GM12872 (cell line): ENCODE measurements around the gene PYHIN1.

ENCODE experiments used
- CTCF ChIP-seq: IDR thresholded peaks from 3 replicates; pipeline ENCODE4 v1.5.1; 2011; ENCODE audit warnings: low read depth, mild to moderate bottlenecking, low read length, moderate library complexity; ENCODE audit not compliant: insufficient read depth

PYHIN1 gene

GRCh38 chr1:158932171-158932570, 819 bp downstream of the PYHIN1 start:
- no peak for TF ChIP-seq CTCF

GRCh38 chr1:158933621-158934020, 2.3 kb downstream of the PYHIN1 start:
- TF ChIP-seq CTCF = no peak

GRCh38 chr1:158939180-158939579, 7.8 kb downstream of the PYHIN1 start:
- TF ChIP-seq CTCF = no peak

GRCh38 chr1:158941317-158941716, 10.0 kb downstream of the PYHIN1 start:
- TF ChIP-seq CTCF = no peak

- no peak for TF ChIP-seq CTCF
These were observed 11.1 kb downstream of the PYHIN1 start for GRCh38 chr1:158942490-158942889.

- no peak for TF ChIP-seq CTCF
These were observed 11.7 kb downstream of the PYHIN1 start for GRCh38 chr1:158943059-158943458.

GRCh38 chr1:158945061-158945460, 13.7 kb downstream of the PYHIN1 start:
- no peak for TF ChIP-seq CTCF

GRCh38 chr1:158946785-158947184, 15.4 kb downstream of the PYHIN1 start:
- TF ChIP-seq CTCF = no peak
